ENCODE results near the gene WNT3.
"Not testable (repeated sequence)": the region's sequence is repeated elsewhere in the genome, so short reads cannot be mapped to it uniquely, and the experiment has no call there.

Gene WNT3
- total RNA-seq: 0.06 to 0.13 reads per million in 2 experiments

- peak; percentile 14 for DNase-seq (ENCODE audit: low read depth)
These were observed at the start of gene WNT3 for GRCh38 chr17:46818316-46818928. Gene WNT3 (minus strand): TSS chr17:46818692. CDS start chr17:46818597, 95 bp downstream.

- no peak for DNase-seq (ENCODE audit: low read depth)
These were observed 48.3 kb upstream of the WNT3 start for GRCh38 chr17:46866747-46867146.

GRCh38 chr17:46866325-46866724, 47.8 kb upstream of the WNT3 start:
- DNase-seq (ENCODE audit: low read depth): no peak

GRCh38 chr17:46865100-46865499, 46.6 kb upstream of the WNT3 start:
- DNase-seq (ENCODE audit: low read depth): no peak

- DNase-seq (ENCODE audit: low read depth): no peak
These were observed 45.1 kb upstream of the WNT3 start for GRCh38 chr17:46863383-46864121.

- no peak for DNase-seq (ENCODE audit: low read depth)
These were observed 44.5 kb upstream of the WNT3 start for GRCh38 chr17:46862949-46863348.

- no peak for DNase-seq (ENCODE audit: low read depth)
These were observed 41.5 kb upstream of the WNT3 start for GRCh38 chr17:46859996-46860395.

- DNase-seq (ENCODE audit: low read depth): no peak
These were observed 39.1 kb upstream of the WNT3 start for GRCh38 chr17:46857600-46857999.

- no peak for DNase-seq (ENCODE audit: low read depth)
These were observed 36.5 kb upstream of the WNT3 start for GRCh38 chr17:46854948-46855347.

- DNase-seq (ENCODE audit: low read depth): no peak
These were observed 36.0 kb upstream of the WNT3 start for GRCh38 chr17:46854515-46854914.

GRCh38 chr17:46853896-46854444, 35.5 kb upstream of the WNT3 start:
- no peak for DNase-seq (ENCODE audit: low read depth)

GRCh38 chr17:46851029-46851741, 32.7 kb upstream of the WNT3 start, which contains the start of gene WNT9B:
Gene WNT9B (plus strand): TSS chr17:46851583. CDS start chr17:46851639, 56 bp downstream.
- no peak for DNase-seq (ENCODE audit: low read depth)

- DNase-seq (ENCODE audit: low read depth): no peak
These were observed 32.2 kb upstream of the WNT3 start for GRCh38 chr17:46850688-46851028.

- no peak for DNase-seq (ENCODE audit: low read depth)
These were observed 30.0 kb upstream of the WNT3 start for GRCh38 chr17:46848534-46848933.

GRCh38 chr17:46847204-46848191, 29.0 kb upstream of the WNT3 start:
- no peak for DNase-seq (ENCODE audit: low read depth)

GRCh38 chr17:46842835-46843234, 24.3 kb upstream of the WNT3 start:
- no peak for DNase-seq (ENCODE audit: low read depth)

GRCh38 chr17:46841561-46842379, 23.3 kb upstream of the WNT3 start:
- no peak for DNase-seq (ENCODE audit: low read depth)

GRCh38 chr17:46840596-46840995, 22.1 kb upstream of the WNT3 start:
- DNase-seq (ENCODE audit: low read depth): not testable (repeated sequence)

GRCh38 chr17:46839211-46839610, 20.7 kb upstream of the WNT3 start:
- no peak for DNase-seq (ENCODE audit: low read depth)

- DNase-seq (ENCODE audit: low read depth): no peak
These were observed 19.0 kb upstream of the WNT3 start for GRCh38 chr17:46837521-46837920.

GRCh38 chr17:46836500-46836899, 18.0 kb upstream of the WNT3 start:
- no peak for DNase-seq (ENCODE audit: low read depth)

Data from T follicular helper cell (primary cell).